Epidermal melanocyte (primary cell): ENCODE results near the gene PLAC8.
A peak's percentile ranks its signal among the peaks of the same experiment; 100 is the strongest.
"Not testable (repeated sequence)": the region's sequence is repeated elsewhere in the genome, so short reads cannot be mapped to it uniquely, and the experiment has no call there.

ENCODE experiments used
- DNase-seq: peaks from one replicate; pipeline ENCODE4 v3.0.0; 2011; ENCODE audit warnings: low spot score; ENCODE audit not compliant: insufficient read length

Gene PLAC8

GRCh38 chr4:83074086-83074704, 40.3 kb downstream of the PLAC8 start:
- peak; percentile 45 for DNase-seq

- DNase-seq = no peak
Observed at GRCh38 chr4:83071116-83071515, 43.4 kb downstream of the PLAC8 start.

GRCh38 chr4:83067058-83067639, 47.4 kb downstream of the PLAC8 start:
- no peak for DNase-seq

GRCh38 chr4:83065266-83065665, 49.3 kb downstream of the PLAC8 start:
- no peak for DNase-seq

GRCh38 chr4:83062739-83063138, 51.8 kb downstream of the PLAC8 start:
- no peak for DNase-seq

GRCh38 chr4:83054928-83055327, 59.6 kb downstream of the PLAC8 start:
- DNase-seq = no peak

GRCh38 chr4:83048781-83049180, 65.7 kb downstream of the PLAC8 start:
- DNase-seq = not testable (repeated sequence)

GRCh38 chr4:83046693-83047473, 67.6 kb downstream of the PLAC8 start:
- DNase-seq = no peak

- DNase-seq = no peak
Observed at GRCh38 chr4:83043801-83044407, 70.6 kb downstream of the PLAC8 start.

GRCh38 chr4:83043157-83043556, 71.4 kb downstream of the PLAC8 start:
- DNase-seq = not testable (repeated sequence)

- no peak for DNase-seq
Observed at GRCh38 chr4:83040269-83040668, 74.3 kb downstream of the PLAC8 start.
